Neural cell (in vitro differentiated cells): Measurements from ENCODE around the gene HSF4.

ENCODE experiments used
- EP300 ChIP-seq: fragments of 450-650 bp; conservative IDR thresholded peaks from 2 replicates; pipeline ENCODE4 v1.6.1; 2014; ENCODE audit warnings: antibody characterized with exemption, mild to moderate bottlenecking, moderate library complexity; ENCODE audit not compliant: poor library complexity, severe bottlenecking
- POLR2AphosphoS5 ChIP-seq: IDR thresholded peaks from 2 replicates; pipeline ENCODE4 v1.6.1; 2012
- RAD21 ChIP-seq: fragments of 450-650 bp; conservative IDR thresholded peaks from 2 replicates; pipeline ENCODE4 v1.6.1; 2014; ENCODE audit warnings: antibody characterized with exemption, mild to moderate bottlenecking, moderate library complexity
- SMC3 ChIP-seq: fragments of 450-650 bp; conservative IDR thresholded peaks from 2 replicates; pipeline ENCODE4 v1.6.1; 2014; ENCODE audit warnings: antibody characterized with exemption, mild to moderate bottlenecking, moderate library complexity; ENCODE audit not compliant: poor library complexity
- TF ChIP-seq, protein P1 (sequence below): fragments of 450-650 bp; IDR thresholded peaks from 2 replicates; pipeline ENCODE4 v1.5.1; 2014; ENCODE audit warnings: antibody characterized with exemption, mild to moderate bottlenecking, moderate library complexity; ENCODE audit not compliant: poor library complexity, severe bottlenecking
- TF ChIP-seq, protein P2 (sequence below): IDR thresholded peaks from 2 replicates; pipeline ENCODE4 v1.6.1; 2012; ENCODE audit warnings: borderline replicate concordance

DNA sequence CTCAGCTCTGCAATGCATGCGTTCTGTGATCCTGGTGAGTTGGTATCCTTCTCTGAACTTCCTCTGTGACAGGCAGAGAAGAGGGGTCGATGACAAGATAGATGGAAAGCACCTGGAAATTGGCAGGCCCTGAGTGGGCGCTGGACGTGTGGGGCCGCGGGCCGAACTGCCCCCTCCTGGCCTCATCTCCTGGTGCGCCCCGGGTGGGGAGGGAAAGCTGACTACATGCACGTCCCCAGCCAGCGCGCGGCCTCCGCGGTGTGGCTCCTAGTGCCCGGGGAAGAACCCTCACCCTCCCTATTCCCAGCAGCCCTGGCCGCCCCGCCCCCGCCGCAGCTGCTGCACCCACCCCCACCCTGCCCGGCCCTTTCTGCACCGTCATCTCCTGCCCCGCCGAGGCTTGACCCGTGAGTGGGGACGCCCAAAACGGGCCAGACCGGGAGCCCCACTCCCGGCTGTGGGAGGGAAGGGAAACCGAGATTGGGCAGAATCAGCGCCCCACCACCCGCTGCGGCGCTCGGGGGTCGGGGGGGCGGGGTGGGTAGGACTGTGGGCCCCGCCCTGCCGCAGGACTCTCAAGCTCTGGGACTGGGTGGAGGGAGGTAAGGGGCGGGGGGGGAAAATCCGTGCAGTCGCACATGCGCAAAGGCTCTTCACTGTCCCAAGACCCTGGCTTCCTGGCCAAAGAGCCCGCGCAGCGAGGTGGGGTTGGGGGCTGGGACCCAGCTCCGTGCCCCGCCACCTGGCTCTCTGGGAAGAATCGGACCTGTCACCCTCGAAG, 5.8 kb downstream of the HSF4 start, which contains the start of gene NOL3:
- TF ChIP-seq POLR2AphosphoS5 = no peak
- TF ChIP-seq, protein P1, sequence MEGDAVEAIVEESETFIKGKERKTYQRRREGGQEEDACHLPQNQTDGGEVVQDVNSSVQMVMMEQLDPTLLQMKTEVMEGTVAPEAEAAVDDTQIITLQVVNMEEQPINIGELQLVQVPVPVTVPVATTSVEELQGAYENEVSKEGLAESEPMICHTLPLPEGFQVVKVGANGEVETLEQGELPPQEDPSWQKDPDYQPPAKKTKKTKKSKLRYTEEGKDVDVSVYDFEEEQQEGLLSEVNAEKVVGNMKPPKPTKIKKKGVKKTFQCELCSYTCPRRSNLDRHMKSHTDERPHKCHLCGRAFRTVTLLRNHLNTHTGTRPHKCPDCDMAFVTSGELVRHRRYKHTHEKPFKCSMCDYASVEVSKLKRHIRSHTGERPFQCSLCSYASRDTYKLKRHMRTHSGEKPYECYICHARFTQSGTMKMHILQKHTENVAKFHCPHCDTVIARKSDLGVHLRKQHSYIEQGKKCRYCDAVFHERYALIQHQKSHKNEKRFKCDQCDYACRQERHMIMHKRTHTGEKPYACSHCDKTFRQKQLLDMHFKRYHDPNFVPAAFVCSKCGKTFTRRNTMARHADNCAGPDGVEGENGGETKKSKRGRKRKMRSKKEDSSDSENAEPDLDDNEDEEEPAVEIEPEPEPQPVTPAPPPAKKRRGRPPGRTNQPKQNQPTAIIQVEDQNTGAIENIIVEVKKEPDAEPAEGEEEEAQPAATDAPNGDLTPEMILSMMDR = no peak
- TF ChIP-seq SMC3 = no peak
- TF ChIP-seq, protein P2, sequence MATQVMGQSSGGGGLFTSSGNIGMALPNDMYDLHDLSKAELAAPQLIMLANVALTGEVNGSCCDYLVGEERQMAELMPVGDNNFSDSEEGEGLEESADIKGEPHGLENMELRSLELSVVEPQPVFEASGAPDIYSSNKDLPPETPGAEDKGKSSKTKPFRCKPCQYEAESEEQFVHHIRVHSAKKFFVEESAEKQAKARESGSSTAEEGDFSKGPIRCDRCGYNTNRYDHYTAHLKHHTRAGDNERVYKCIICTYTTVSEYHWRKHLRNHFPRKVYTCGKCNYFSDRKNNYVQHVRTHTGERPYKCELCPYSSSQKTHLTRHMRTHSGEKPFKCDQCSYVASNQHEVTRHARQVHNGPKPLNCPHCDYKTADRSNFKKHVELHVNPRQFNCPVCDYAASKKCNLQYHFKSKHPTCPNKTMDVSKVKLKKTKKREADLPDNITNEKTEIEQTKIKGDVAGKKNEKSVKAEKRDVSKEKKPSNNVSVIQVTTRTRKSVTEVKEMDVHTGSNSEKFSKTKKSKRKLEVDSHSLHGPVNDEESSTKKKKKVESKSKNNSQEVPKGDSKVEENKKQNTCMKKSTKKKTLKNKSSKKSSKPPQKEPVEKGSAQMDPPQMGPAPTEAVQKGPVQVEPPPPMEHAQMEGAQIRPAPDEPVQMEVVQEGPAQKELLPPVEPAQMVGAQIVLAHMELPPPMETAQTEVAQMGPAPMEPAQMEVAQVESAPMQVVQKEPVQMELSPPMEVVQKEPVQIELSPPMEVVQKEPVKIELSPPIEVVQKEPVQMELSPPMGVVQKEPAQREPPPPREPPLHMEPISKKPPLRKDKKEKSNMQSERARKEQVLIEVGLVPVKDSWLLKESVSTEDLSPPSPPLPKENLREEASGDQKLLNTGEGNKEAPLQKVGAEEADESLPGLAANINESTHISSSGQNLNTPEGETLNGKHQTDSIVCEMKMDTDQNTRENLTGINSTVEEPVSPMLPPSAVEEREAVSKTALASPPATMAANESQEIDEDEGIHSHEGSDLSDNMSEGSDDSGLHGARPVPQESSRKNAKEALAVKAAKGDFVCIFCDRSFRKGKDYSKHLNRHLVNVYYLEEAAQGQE = no peak
- TF ChIP-seq EP300 = no peak
- TF ChIP-seq RAD21 = no peak
